Choroid plexus epithelial cell (primary cell): ENCODE results near the gene SNRPA1.

Source experiments
- DNase-seq: peaks from one replicate; pipeline ENCODE4 v3.0.0-alpha.2; 2010; ENCODE audit warnings: low read depth
- H3K4me3 ChIP-seq: 2 replicates; pipeline ENCODE4 v1.5.1; 2011; ENCODE audit warnings: low read depth, mild to moderate bottlenecking, control low read depth, low read length, moderate library complexity
- CTCF ChIP-seq: conservative IDR thresholded peaks from 2 replicates; pipeline ENCODE4 v1.5.1; 2011; ENCODE audit warnings: low read depth, mild to moderate bottlenecking, control low read depth, inconsistent platforms, low read length, moderate library complexity

Gene SNRPA1

GRCh38 chr15:101318147-101318819 is 23.2 kb upstream of the SNRPA1 start:
- no peak for TF ChIP-seq CTCF
- DNase-seq: no peak

GRCh38 chr15:101317336-101317872 is 22.4 kb upstream of the SNRPA1 start:
- H3K4me3 ChIP-seq: no peak overlapping the region
- no peak for DNase-seq
- TF ChIP-seq CTCF: no peak

More at GRCh38 chr15:101318147-101318819, 23.2 kb upstream of the SNRPA1 start:
- no peak overlapping the region for H3K4me3 ChIP-seq

GRCh38 chr15:101316529-101316928 is 21.5 kb upstream of the SNRPA1 start:
- DNase-seq: no peak
- TF ChIP-seq CTCF: no peak

GRCh38 chr15:101315736-101316135 is 20.7 kb upstream of the SNRPA1 start:
- H3K4me3 ChIP-seq: no peak overlapping the region
- TF ChIP-seq CTCF: no peak
- DNase-seq: no peak

More at GRCh38 chr15:101316529-101316928, 21.5 kb upstream of the SNRPA1 start:
- no peak overlapping the region for H3K4me3 ChIP-seq

- no peak overlapping the region for H3K4me3 ChIP-seq
- TF ChIP-seq CTCF: no peak
- DNase-seq: no peak
These were observed 19.5 kb upstream of the SNRPA1 start for GRCh38 chr15:101314336-101315125.

- H3K4me3 ChIP-seq: no peak overlapping the region
- TF ChIP-seq CTCF: no peak
- no peak for DNase-seq
These were observed 18.2 kb upstream of the SNRPA1 start for GRCh38 chr15:101313041-101313761.
